ENCODE data around the gene SCFD2. TPM values are rescaled to one million over a fixed set of nuclear protein-coding genes. Genes with fewer than 3 reads are reported as not detected.

Gene SCFD2
- total RNA-seq, 1 experiment from 2014 or later = 7.4 TPM

DNA sequence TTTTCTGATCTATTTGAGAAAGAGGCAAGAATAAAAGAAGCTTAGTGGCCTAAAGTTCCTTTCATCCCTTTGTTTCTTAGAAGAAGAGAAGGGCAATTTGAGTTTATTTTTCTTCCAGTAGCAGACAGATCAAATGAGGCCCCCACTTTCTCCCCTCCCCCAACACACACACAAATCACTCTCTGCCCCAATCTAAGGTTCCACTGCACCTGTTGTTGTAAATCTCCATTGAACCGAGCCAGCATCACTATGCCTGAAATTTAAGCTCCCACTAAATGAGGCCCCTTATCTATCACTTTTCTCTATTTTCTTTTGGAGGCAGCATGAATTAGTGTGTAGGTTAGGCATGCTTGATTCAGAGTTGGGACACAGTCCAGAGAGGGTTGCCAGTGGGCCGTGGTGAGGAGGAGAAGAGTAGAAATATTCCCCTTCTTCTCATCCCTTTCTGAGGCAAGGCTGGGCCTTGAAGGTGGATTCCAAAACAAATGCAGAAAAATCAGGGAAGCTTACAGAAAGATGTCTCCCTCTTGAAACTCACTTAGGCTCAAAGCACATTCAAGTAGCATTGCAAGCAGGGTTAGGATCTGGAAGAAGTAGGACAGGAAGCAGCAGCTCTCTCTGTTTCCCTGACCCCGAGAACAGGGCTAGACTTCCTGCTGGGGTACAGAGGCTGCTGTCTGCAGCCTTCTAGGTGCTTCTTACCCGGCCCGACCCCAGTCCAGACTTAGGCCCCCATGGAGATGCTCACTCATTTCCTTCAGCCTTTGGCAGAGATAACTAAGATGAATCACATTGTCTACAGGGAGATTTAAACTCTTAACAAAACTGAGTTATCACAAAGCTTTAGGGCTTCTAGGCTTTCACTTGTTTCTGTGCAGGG is 433.0 kb downstream of the SCFD2 start:
- TF ChIP-seq TCF7L2 (IDR thresholded peaks at IDR 0.05; ENCODE audit: low read depth, low read length) (no peak), POLR2AphosphoS5 (IDR thresholded peaks at IDR 0.05; ENCODE audit: low read depth, low read length) (no peak), SIN3A (IDR thresholded peaks at IDR 0.05; ENCODE audit: borderline replicate concordance, insufficient read depth, low read depth, low read length) (no peak)
- TF ChIP-seq, protein P1, sequence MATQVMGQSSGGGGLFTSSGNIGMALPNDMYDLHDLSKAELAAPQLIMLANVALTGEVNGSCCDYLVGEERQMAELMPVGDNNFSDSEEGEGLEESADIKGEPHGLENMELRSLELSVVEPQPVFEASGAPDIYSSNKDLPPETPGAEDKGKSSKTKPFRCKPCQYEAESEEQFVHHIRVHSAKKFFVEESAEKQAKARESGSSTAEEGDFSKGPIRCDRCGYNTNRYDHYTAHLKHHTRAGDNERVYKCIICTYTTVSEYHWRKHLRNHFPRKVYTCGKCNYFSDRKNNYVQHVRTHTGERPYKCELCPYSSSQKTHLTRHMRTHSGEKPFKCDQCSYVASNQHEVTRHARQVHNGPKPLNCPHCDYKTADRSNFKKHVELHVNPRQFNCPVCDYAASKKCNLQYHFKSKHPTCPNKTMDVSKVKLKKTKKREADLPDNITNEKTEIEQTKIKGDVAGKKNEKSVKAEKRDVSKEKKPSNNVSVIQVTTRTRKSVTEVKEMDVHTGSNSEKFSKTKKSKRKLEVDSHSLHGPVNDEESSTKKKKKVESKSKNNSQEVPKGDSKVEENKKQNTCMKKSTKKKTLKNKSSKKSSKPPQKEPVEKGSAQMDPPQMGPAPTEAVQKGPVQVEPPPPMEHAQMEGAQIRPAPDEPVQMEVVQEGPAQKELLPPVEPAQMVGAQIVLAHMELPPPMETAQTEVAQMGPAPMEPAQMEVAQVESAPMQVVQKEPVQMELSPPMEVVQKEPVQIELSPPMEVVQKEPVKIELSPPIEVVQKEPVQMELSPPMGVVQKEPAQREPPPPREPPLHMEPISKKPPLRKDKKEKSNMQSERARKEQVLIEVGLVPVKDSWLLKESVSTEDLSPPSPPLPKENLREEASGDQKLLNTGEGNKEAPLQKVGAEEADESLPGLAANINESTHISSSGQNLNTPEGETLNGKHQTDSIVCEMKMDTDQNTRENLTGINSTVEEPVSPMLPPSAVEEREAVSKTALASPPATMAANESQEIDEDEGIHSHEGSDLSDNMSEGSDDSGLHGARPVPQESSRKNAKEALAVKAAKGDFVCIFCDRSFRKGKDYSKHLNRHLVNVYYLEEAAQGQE (IDR thresholded peaks at IDR 0.05; ENCODE audit: insufficient read depth in 1 of 2, low read depth in 2 of 2, low read length in 1 of 2) = no peak
- TF ChIP-seq, protein P2, sequence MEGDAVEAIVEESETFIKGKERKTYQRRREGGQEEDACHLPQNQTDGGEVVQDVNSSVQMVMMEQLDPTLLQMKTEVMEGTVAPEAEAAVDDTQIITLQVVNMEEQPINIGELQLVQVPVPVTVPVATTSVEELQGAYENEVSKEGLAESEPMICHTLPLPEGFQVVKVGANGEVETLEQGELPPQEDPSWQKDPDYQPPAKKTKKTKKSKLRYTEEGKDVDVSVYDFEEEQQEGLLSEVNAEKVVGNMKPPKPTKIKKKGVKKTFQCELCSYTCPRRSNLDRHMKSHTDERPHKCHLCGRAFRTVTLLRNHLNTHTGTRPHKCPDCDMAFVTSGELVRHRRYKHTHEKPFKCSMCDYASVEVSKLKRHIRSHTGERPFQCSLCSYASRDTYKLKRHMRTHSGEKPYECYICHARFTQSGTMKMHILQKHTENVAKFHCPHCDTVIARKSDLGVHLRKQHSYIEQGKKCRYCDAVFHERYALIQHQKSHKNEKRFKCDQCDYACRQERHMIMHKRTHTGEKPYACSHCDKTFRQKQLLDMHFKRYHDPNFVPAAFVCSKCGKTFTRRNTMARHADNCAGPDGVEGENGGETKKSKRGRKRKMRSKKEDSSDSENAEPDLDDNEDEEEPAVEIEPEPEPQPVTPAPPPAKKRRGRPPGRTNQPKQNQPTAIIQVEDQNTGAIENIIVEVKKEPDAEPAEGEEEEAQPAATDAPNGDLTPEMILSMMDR (IDR thresholded peaks at IDR 0.05) = no peak
- POLR2A ChIA-PET = no interaction called here
- H3K36me3 ChIP-seq (ENCODE audit: control insufficient read depth, insufficient read depth, low read length) = no peaks in the 10 kb centered on the region
- no peaks in the 10 kb centered on the region for H3K4me1 ChIP-seq (ENCODE audit: control insufficient read depth, insufficient read depth, low read length)
- no peak overlapping the region for H3K4me3 ChIP-seq (ENCODE audit: low read depth in 2 of 2, low read length in 2 of 2)
- CTCF ChIA-PET = no interaction called here
- H3K9me3 ChIP-seq (ENCODE audit: control insufficient read depth, insufficient read depth, low read depth, low read length) = no peaks in the 10 kb centered on the region
- no peaks in the 10 kb centered on the region for H3K27me3 ChIP-seq (ENCODE audit: control insufficient read depth, insufficient read depth, low read length)
- no peak overlapping the region for H3K27ac ChIP-seq (ENCODE audit: low read length)
- no peak for DNase-seq (ENCODE audit: low read depth, low spot score)
- intact Hi-C loops (cut with micrococcal nuclease; ENCODE audit: unreplicated experiment) = no loop called here
- ATAC-seq = no peak
- BruUV-seq (replicated peaks) = no TSS peak
- in situ Hi-C loops (cut with HindIII; ENCODE audit: low pct_unique_long_range_greater_than_20kb, low sequenced_read_pairs) = no loop called here

DNA sequence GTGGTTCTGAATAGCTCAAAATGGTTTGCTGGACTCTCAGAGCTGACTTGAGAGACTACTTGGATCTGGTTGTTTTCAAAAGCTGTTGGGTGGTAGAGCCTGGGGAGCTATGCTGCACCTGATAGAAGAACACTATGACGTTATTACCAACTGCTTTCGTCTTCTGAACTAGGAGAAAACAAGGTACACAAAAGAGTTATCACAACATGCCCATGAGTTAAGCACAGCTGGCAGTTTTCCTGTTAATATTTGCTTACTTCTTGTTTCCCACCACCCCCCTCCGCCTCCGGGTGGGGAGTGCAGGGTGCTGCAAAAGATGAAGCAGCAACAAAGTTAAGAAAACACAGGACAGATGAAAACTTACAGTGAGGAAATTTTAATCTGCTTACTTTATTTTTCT is 434.6 kb downstream of the SCFD2 start:
- POLR2A ChIA-PET = no interaction called here
- DNase-seq (ENCODE audit: low read depth, low spot score) (no peak), ATAC-seq (no peak)
- intact Hi-C loops (cut with micrococcal nuclease; ENCODE audit: unreplicated experiment) = no loop called here
- no peak overlapping the region for H3K27ac ChIP-seq (ENCODE audit: low read length)
- TF ChIP-seq SIN3A (IDR thresholded peaks at IDR 0.05; ENCODE audit: borderline replicate concordance, insufficient read depth, low read depth, low read length) = no peak
- TF ChIP-seq, protein P1 (IDR thresholded peaks at IDR 0.05; ENCODE audit: insufficient read depth in 1 of 2, low read depth in 2 of 2, low read length in 1 of 2) = no peak
- TF ChIP-seq, protein P2 (IDR thresholded peaks at IDR 0.05) = no peak
- CTCF ChIA-PET = no interaction called here
- no peak overlapping the region for H3K4me3 ChIP-seq (ENCODE audit: low read depth in 2 of 2, low read length in 2 of 2)
- in situ Hi-C loops (cut with HindIII; ENCODE audit: low pct_unique_long_range_greater_than_20kb, low sequenced_read_pairs) = no loop called here
- H3K4me1 ChIP-seq (ENCODE audit: control insufficient read depth, insufficient read depth, low read length) = no peaks in the 10 kb centered on the region
- no peaks in the 10 kb centered on the region for H3K9me3 ChIP-seq (ENCODE audit: control insufficient read depth, insufficient read depth, low read depth, low read length)
- no peaks in the 10 kb centered on the region for H3K36me3 ChIP-seq (ENCODE audit: control insufficient read depth, insufficient read depth, low read length)
- H3K27me3 ChIP-seq (ENCODE audit: control insufficient read depth, insufficient read depth, low read length) = no peaks in the 10 kb centered on the region
- no TSS peak for BruUV-seq (replicated peaks)
